MM.1S (cell line): ENCODE results near the gene ATRN.

Experiments
- DNase-seq: peaks from one replicate; pipeline ENCODE4 v3.0.0-alpha.2; 2015
- H2AFZ ChIP-seq: fragments of 300-600 bp; sonication (generic); 2 replicates; pipeline ENCODE4 v1.6.0; 2016; ENCODE audit warnings: antibody characterized with exemption, low read length
- H3F3A ChIP-seq: fragments of 300-600 bp; sonication (generic); 2 replicates; pipeline ENCODE4 v1.6.1; 2016; ENCODE audit warnings: mild to moderate bottlenecking, antibody characterized with exemption, low read length, moderate library complexity, mixed read lengths; ENCODE audit not compliant: insufficient read depth
- H3K27ac ChIP-seq: fragments of 300-600 bp; sonication (generic); 2 replicates; pipeline ENCODE4 v1.5.1; 2016; ENCODE audit warnings: mild to moderate bottlenecking, low read length
- H3K27me3 ChIP-seq: fragments of 300-600 bp; sonication (generic); replicated peaks from 2 replicates; pipeline ENCODE4 v1.6.0; 2016; ENCODE audit warnings: low read length; ENCODE audit not compliant: insufficient read depth
- H3K36me3 ChIP-seq: fragments of 300-600 bp; sonication (generic); replicated peaks from 2 replicates; pipeline ENCODE4 v1.6.1; 2016; ENCODE audit warnings: mild to moderate bottlenecking, low read length, mixed read lengths; ENCODE audit not compliant: insufficient read depth
- H3K4me1 ChIP-seq: fragments of 300-600 bp; sonication (generic); 2 replicates; pipeline ENCODE4 v1.6.1; 2016; ENCODE audit warnings: low read length, mixed read lengths
- H3K4me2 ChIP-seq: fragments of 300-600 bp; sonication (generic); 2 replicates; pipeline ENCODE4 v1.6.0; 2016; ENCODE audit warnings: low read depth, low read length
- H3K4me3 ChIP-seq: fragments of 300-600 bp; sonication (generic); 2 replicates; pipeline ENCODE4 v1.5.1; 2016; ENCODE audit warnings: low read length, mixed read lengths
- H3K79me2 ChIP-seq: fragments of 300-600 bp; sonication (generic); 2 replicates; pipeline ENCODE4 v1.6.1; 2016; ENCODE audit warnings: mixed run types, low read length, mixed read lengths
- H3K9ac ChIP-seq: fragments of 300-600 bp; sonication (generic); 2 replicates; pipeline ENCODE4 v1.6.1; 2016; ENCODE audit warnings: low read length, mixed read lengths
- H3K9me2 ChIP-seq: fragments of 300-600 bp; sonication (generic); replicated peaks from 2 replicates; pipeline ENCODE4 v1.6.1; 2016; ENCODE audit warnings: mild to moderate bottlenecking, low read length, mixed read lengths; ENCODE audit not compliant: insufficient read depth
- H3K9me3 ChIP-seq: fragments of 300-600 bp; sonication (generic); replicated peaks from 2 replicates; pipeline ENCODE4 v1.6.1; 2016; ENCODE audit warnings: mild to moderate bottlenecking, low read length, mixed read lengths; ENCODE audit not compliant: insufficient read depth
- H4K20me1 ChIP-seq: fragments of 300-600 bp; sonication (generic); 2 replicates; pipeline ENCODE4 v1.6.1; 2016; ENCODE audit warnings: mild to moderate bottlenecking, low read length, moderate library complexity, mixed read lengths; ENCODE audit not compliant: insufficient read depth
- EZH2 ChIP-seq: fragments of 300-600 bp; sonication (generic); optimal IDR thresholded peaks from 2 replicates; pipeline ENCODE3; 2017; ENCODE audit warnings: low read depth, mild to moderate bottlenecking, antibody characterized with exemption, low read length, mixed read lengths
- EZH2phosphoT487 ChIP-seq: fragments of 300-600 bp; sonication (generic); IDR thresholded peaks from 2 replicates; pipeline ENCODE4 v1.6.1; 2018; ENCODE audit warnings: antibody characterized with exemption, low read length
- TF ChIP-seq, protein P1 (sequence below): fragments of 300-600 bp; sonication (generic); IDR thresholded peaks from 2 replicates; pipeline ENCODE4 v1.5.1; 2016; ENCODE audit warnings: antibody characterized with exemption, low read length, mixed read lengths

ATRN gene

DNA sequence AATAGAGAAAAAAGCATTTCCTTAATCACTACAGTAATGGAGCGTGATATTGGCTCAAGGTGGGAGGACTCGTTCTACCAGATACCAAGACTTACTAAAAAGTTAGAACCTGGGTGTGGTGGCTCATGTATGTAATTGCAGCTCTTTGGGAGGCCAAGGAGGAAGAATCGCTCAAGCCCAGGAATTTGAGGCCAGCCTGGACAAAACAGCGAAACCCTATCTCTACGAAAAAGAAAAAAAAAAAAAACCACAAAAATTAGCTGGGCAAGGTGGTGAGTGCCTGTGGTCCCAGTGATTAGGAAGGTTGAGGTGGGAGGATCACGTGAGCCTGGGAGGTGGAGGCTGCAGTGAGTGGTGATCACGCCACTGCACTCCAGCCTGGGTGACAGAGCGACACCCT, 24.0 kb upstream of the ATRN start:
- Histone ChIP-seq H3K27me3 (no peaks in the 10 kb centered on the region), H3K27ac (no peak overlapping the region), H3K4me2 (no peak overlapping the region), H3K9me3 (no peaks in the 10 kb centered on the region), H3K9me2 (no peaks in the 10 kb centered on the region), H3K4me3 (no peak overlapping the region), H3K9ac (no peak overlapping the region), H3K36me3 (no peaks in the 10 kb centered on the region), H2AFZ (no peak overlapping the region), H4K20me1 (no peaks in the 10 kb centered on the region), H3K79me2 (no peaks in the 10 kb centered on the region), H3F3A (no peaks in the 10 kb centered on the region), H3K4me1 (no peaks in the 10 kb centered on the region)
- DNase-seq: no peak
- no peak for TF ChIP-seq EZH2phosphoT487
- TF ChIP-seq, protein P1, sequence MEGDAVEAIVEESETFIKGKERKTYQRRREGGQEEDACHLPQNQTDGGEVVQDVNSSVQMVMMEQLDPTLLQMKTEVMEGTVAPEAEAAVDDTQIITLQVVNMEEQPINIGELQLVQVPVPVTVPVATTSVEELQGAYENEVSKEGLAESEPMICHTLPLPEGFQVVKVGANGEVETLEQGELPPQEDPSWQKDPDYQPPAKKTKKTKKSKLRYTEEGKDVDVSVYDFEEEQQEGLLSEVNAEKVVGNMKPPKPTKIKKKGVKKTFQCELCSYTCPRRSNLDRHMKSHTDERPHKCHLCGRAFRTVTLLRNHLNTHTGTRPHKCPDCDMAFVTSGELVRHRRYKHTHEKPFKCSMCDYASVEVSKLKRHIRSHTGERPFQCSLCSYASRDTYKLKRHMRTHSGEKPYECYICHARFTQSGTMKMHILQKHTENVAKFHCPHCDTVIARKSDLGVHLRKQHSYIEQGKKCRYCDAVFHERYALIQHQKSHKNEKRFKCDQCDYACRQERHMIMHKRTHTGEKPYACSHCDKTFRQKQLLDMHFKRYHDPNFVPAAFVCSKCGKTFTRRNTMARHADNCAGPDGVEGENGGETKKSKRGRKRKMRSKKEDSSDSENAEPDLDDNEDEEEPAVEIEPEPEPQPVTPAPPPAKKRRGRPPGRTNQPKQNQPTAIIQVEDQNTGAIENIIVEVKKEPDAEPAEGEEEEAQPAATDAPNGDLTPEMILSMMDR: no peak
- TF ChIP-seq EZH2: no peak

DNA sequence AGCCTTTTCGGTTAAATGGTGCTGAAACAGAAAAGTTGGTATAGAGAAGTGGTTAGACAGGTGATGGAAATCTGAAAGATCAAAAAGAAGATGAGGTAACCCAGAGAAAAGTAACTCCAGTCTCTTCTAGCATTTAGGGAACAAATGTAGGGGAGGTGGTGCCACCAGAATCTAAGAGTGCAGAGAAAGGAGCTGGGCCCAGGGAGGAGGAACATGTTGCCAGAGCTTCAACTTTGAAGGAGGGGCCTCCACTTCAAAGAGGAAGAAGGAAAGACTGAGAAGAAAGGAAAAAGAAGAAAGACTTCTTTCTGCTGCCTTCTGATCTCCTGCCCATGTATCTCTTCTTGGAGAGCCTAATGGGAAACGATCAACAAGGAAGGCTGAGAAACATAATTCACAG, 23.5 kb upstream of the ATRN start:
- H3K36me3 ChIP-seq: no peaks in the 10 kb centered on the region
- no peaks in the 10 kb centered on the region for H3F3A ChIP-seq
- TF ChIP-seq EZH2 (no peak), EZH2phosphoT487 (no peak)
- TF ChIP-seq, protein P1: no peak
- no peaks in the 10 kb centered on the region for H4K20me1 ChIP-seq
- no peak overlapping the region for H3K4me2 ChIP-seq
- H3K9me3 ChIP-seq: no peaks in the 10 kb centered on the region
- H3K4me3 ChIP-seq: no peak overlapping the region
- H3K9me2 ChIP-seq: no peaks in the 10 kb centered on the region
- no peak for DNase-seq
- no peaks in the 10 kb centered on the region for H3K79me2 ChIP-seq
- H2AFZ ChIP-seq: no peak overlapping the region
- no peak overlapping the region for H3K9ac ChIP-seq
- no peaks in the 10 kb centered on the region for H3K27me3 ChIP-seq
- H3K4me1 ChIP-seq: no peaks in the 10 kb centered on the region
- H3K27ac ChIP-seq: no peak overlapping the region

DNA sequence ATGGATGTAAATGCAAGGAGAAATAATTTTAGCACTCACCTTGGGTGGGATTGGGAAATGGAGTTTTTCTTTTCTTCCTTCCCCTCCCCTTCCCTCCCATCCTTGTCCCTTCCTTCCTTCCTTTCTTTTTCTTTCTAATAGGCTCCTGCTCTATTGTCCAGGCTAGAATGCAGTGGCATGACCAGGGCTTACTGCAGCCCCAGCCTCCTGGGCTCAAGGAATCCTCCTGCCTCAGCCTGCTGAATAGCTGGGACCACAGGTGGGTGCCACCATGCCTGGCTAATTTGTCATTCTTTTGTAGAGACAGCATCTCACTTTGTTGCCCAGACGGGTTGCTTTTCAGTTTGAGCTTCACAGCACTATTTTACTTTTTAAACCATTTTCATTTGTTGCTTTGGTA, 21.5 kb upstream of the ATRN start:
- no peak overlapping the region for H3K9ac ChIP-seq
- H3K4me3 ChIP-seq: no peak overlapping the region
- H3K9me3 ChIP-seq: no peaks in the 10 kb centered on the region
- no peaks in the 10 kb centered on the region for H3F3A ChIP-seq
- H3K36me3 ChIP-seq: no peaks in the 10 kb centered on the region
- H2AFZ ChIP-seq: no peak overlapping the region
- no peaks in the 10 kb centered on the region for H3K79me2 ChIP-seq
- no peaks in the 10 kb centered on the region for H3K9me2 ChIP-seq
- no peaks in the 10 kb centered on the region for H4K20me1 ChIP-seq
- no peak overlapping the region for H3K4me2 ChIP-seq
- no peak overlapping the region for H3K27ac ChIP-seq
- no peak for DNase-seq
- no peaks in the 10 kb centered on the region for H3K27me3 ChIP-seq
- H3K4me1 ChIP-seq: no peaks in the 10 kb centered on the region
- TF ChIP-seq, protein P1: no peak
- no peak for TF ChIP-seq EZH2phosphoT487
- TF ChIP-seq EZH2: no peak
